Hepatocyte (in vitro differentiated cells): ENCODE results near the gene AZIN2. TPM values are rescaled to one million over a fixed set of nuclear protein-coding genes. Genes with fewer than 3 reads are reported as not detected.

Experiments used
- DNase-seq: peaks from one replicate; pipeline ENCODE4 v3.0.0-alpha.2; 2016; ENCODE audit warnings: low spot score
- H2AFZ ChIP-seq: fragments of 200-600 bp; sonication (generic); 2 replicates; pipeline ENCODE4 v1.6.0; 2016; ENCODE audit warnings: antibody characterized with exemption, mild to moderate bottlenecking
- H3K27ac ChIP-seq: fragments of 200-600 bp; sonication (generic); 2 replicates; pipeline ENCODE4 v1.5.1; 2016; ENCODE audit warnings: mild to moderate bottlenecking
- H3K27me3 ChIP-seq: fragments of 200-600 bp; sonication (generic); 2 replicates; pipeline ENCODE4 v1.6.1; 2016
- H3K36me3 ChIP-seq: fragments of 200-600 bp; sonication (generic); replicated peaks from 2 replicates; pipeline ENCODE4 v1.5.1; 2016; ENCODE audit warnings: low read depth; ENCODE audit not compliant: insufficient read depth
- H3K4me1 ChIP-seq: fragments of 200-600 bp; sonication (generic); 2 replicates; pipeline ENCODE4 v1.5.1; 2016; ENCODE audit warnings: mild to moderate bottlenecking, moderate library complexity; ENCODE audit not compliant: insufficient read depth
- H3K4me2 ChIP-seq: fragments of 200-600 bp; sonication (generic); 2 replicates; pipeline ENCODE4 v1.6.0; 2016
- H3K4me3 ChIP-seq: fragments of 200-600 bp; sonication (generic); 2 replicates; pipeline ENCODE4 v1.5.1; 2016; ENCODE audit warnings: mild to moderate bottlenecking
- H3K79me2 ChIP-seq: fragments of 200-600 bp; sonication (generic); 2 replicates; pipeline ENCODE4 v1.6.0; 2017; ENCODE audit warnings: mild to moderate bottlenecking
- H3K9me2 ChIP-seq: fragments of 200-600 bp; sonication (generic); replicated peaks from 2 replicates; pipeline ENCODE4 v1.6.0; 2017; ENCODE audit warnings: mild to moderate bottlenecking; ENCODE audit not compliant: insufficient read depth
- H3K9me3 ChIP-seq: fragments of 200-600 bp; sonication (generic); 2 replicates; pipeline ENCODE4 v1.5.1; 2016; ENCODE audit warnings: low read depth, mild to moderate bottlenecking
- H4K20me1 ChIP-seq: fragments of 200-600 bp; sonication (generic); 2 replicates; pipeline ENCODE4 v1.6.0; 2016; ENCODE audit warnings: mild to moderate bottlenecking; ENCODE audit not compliant: insufficient read depth, poor library complexity, severe bottlenecking
- EZH2 ChIP-seq: fragments of 200-600 bp; sonication (generic); IDR thresholded peaks from 2 replicates; pipeline ENCODE4 v1.6.1; 2016; ENCODE audit warnings: antibody characterized with exemption, mild to moderate bottlenecking, borderline replicate concordance
- EZH2phosphoT487 ChIP-seq: fragments of 200-600 bp; sonication (generic); IDR thresholded peaks from one replicate; pipeline ENCODE4 v1.6.1; 2018; ENCODE audit warnings: antibody characterized with exemption, mild to moderate bottlenecking, low read depth, moderate library complexity; ENCODE audit not compliant: unreplicated experiment, severe bottlenecking
- WGBS: methylation state at CpG from one replicate; pipeline ENCODE4 v1.1.6; 2016; ENCODE audit warnings: low lambda C conversion rate; ENCODE audit errors: missing lambda C conversion rate; 5-methylcytosine and 5-hydroxymethylcytosine counted together
- polyA plus RNA-seq: library from polyadenylated mRNA; unstranded; fragments of >200 nt; fragmentation: Nextera tagmentation; extraction: Ambion mirVana; gene quantifications from 2 replicates; pipeline ENCODE4 v1.2.1, GENCODE V29; 2016
- total RNA-seq: library from RNA; depleted of rRNA; stranded (reverse); fragments of >200 nt; gene quantifications from 2 replicates; pipeline ENCODE4 v1.2.3, GENCODE V29; 2014
- TF ChIP-seq, protein P1 (sequence below): fragments of 200-600 bp; sonication (generic); IDR thresholded peaks from 2 replicates; pipeline ENCODE4 v1.5.1; 2016; ENCODE audit warnings: antibody characterized with exemption, mild to moderate bottlenecking; ENCODE audit not compliant: poor library complexity

The AZIN2 gene
- total and polyA plus RNA-seq, 2 experiments from 2014 or later, result 1.8 to 2.8 TPM

DNA sequence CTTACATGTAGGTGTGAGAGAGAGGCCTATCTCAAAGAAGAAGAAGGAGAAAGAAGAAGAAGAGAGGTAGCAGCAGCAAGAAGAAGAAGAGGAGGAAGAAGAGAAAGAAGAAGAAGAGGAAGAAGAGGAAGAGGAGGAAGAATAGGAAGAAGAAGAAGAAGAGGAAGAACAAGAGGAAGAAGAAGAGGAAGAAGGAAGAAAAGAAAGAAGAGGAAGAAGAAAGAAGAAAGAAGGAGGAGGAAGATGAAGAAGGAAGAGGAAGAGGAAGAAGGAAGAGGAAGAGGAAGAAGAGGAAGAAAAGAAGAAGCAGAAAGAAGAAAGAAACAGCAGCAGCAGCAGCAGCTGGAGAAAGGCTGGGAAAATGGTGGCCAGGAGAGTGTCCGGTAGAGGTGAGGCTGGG lies 10.3 kb upstream of the AZIN2 start:
- Histone ChIP-seq H2AFZ (no peak overlapping the region), H3K4me1 (no peaks in the 10 kb centered on the region), H3K79me2 (no peaks in the 10 kb centered on the region), H4K20me1 (no peaks in the 10 kb centered on the region), H3K4me3 (no peak overlapping the region), H3K9me2 (no peaks in the 10 kb centered on the region), H3K9me3 (no peaks in the 10 kb centered on the region), H3K36me3 (no peaks in the 10 kb centered on the region), H3K27ac (no peak overlapping the region), H3K27me3 (no peaks in the 10 kb centered on the region), H3K4me2 (no peak overlapping the region)
- DNase-seq, result no peak
- 100% methylated on average over 1 of the region's 1 CpG for WGBS
- TF ChIP-seq EZH2phosphoT487 (no peak), EZH2 (no peak)
- TF ChIP-seq, protein P1, sequence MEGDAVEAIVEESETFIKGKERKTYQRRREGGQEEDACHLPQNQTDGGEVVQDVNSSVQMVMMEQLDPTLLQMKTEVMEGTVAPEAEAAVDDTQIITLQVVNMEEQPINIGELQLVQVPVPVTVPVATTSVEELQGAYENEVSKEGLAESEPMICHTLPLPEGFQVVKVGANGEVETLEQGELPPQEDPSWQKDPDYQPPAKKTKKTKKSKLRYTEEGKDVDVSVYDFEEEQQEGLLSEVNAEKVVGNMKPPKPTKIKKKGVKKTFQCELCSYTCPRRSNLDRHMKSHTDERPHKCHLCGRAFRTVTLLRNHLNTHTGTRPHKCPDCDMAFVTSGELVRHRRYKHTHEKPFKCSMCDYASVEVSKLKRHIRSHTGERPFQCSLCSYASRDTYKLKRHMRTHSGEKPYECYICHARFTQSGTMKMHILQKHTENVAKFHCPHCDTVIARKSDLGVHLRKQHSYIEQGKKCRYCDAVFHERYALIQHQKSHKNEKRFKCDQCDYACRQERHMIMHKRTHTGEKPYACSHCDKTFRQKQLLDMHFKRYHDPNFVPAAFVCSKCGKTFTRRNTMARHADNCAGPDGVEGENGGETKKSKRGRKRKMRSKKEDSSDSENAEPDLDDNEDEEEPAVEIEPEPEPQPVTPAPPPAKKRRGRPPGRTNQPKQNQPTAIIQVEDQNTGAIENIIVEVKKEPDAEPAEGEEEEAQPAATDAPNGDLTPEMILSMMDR, result no peak

DNA sequence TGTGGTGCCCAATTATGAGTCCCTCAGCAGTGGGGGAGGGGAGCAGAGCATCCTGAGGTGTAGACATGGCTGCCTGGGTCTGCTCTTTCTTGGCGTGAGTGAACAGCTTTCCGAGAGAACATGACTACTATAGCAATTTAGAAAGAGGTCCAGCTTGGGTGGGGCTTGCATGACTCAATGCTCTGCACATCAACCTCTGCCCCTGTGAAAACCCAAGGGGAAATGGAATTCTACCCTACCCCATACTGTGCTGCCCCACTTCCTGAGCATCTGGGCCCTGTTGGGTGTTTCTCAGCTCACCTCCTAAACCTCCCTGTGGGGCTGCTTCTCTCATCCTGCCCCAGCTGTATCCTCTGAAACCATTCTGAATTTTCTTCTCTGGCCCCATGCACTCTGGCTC lies 8.2 kb upstream of the AZIN2 start:
- no peaks in the 10 kb centered on the region for H3K9me3 ChIP-seq
- H3K4me2 ChIP-seq, result no peak overlapping the region
- H3K27me3 ChIP-seq, result no peaks in the 10 kb centered on the region
- H2AFZ ChIP-seq, result no peak overlapping the region
- H3K79me2 ChIP-seq, result no peaks in the 10 kb centered on the region
- H3K9me2 ChIP-seq, result no peaks in the 10 kb centered on the region
- no peak for DNase-seq
- no peak overlapping the region for H3K4me3 ChIP-seq
- no peaks in the 10 kb centered on the region for H3K4me1 ChIP-seq
- no peaks in the 10 kb centered on the region for H3K36me3 ChIP-seq
- no peak overlapping the region for H3K27ac ChIP-seq
- WGBS, result 85% methylated on average over 2 of the region's 2 CpGs
- H4K20me1 ChIP-seq, result no peaks in the 10 kb centered on the region
- no peak for TF ChIP-seq EZH2phosphoT487
- TF ChIP-seq, protein P1, result no peak
- TF ChIP-seq EZH2, result no peak

DNA sequence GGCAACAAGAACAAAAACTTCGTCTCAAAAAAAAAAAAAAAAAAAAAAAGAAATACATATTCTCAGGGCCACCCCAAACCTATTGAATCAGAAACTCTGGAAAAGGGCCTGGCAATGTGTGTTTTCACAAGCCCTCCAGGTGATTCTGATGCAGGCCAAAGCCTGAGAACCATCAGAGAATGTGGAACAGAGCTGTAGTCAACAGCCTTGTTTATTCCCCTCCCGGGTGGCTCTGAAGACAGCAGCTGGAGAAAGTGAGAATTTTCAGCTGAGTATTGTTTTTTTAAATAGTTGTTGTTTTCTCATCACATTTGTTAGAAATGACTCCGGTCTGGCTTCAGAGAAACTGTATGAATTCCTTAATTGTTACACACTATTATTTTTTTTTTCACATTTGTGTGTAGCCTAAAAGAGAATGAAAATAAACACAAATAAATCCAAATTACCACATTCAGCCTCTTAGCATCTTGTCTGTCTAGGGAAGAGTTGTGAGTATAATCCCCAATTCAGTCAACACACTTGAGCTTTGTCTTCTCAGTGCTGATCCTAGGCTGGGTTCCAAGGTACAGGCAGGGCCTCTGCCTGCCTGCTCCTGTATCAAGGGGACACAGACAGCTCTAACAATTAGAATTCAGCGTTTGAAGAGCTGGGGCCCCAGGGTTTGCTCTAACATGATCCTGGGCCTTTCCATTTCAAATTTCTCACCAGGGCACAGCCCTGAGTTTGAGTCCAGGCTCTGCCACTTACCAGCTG lies 6.6 kb upstream of the AZIN2 start:
- Histone ChIP-seq H3K36me3 (no peaks in the 10 kb centered on the region), H3K27me3 (no peaks in the 10 kb centered on the region), H3K79me2 (no peaks in the 10 kb centered on the region), H3K9me3 (no peaks in the 10 kb centered on the region), H3K27ac (no peak overlapping the region), H3K9me2 (no peaks in the 10 kb centered on the region), H3K4me1 (no peaks in the 10 kb centered on the region), H3K4me2 (no peak overlapping the region), H3K4me3 (no peak overlapping the region), H2AFZ (no peak overlapping the region), H4K20me1 (no peaks in the 10 kb centered on the region)
- WGBS, result 71% methylated on average over 4 of the region's 4 CpGs
- no peak for DNase-seq
- TF ChIP-seq, protein P1, result no peak
- no peak for TF ChIP-seq EZH2phosphoT487
- no peak for TF ChIP-seq EZH2
